Sigmoid colon (tissue), 7 donors: ENCODE results near the gene TENM3. TPM values are rescaled to one million over a fixed set of nuclear protein-coding genes. Genes with fewer than 3 reads are reported as not detected.

Experiments used
- DNase-seq: peaks from one replicate; pipeline ENCODE4 v3.0.0-alpha.2; 2019
- H3K27ac ChIP-seq, 4 donors: fragments of 200-600 bp; sonication (generic); one replicate each; pipeline ENCODE4 v1.5.1; 2016 to 2019; ENCODE audit warnings: mild to moderate bottlenecking in 1 of 4
- H3K27me3 ChIP-seq, 3 donors: fragments of 200-600 bp; sonication (generic); one replicate each; pipeline ENCODE4 v1.5.1; 2019; ENCODE audit warnings: mild to moderate bottlenecking in 1 of 3
- H3K36me3 ChIP-seq, 4 donors: fragments of 200-600 bp; sonication (generic); one replicate each; pipeline ENCODE4 v1.5.1; 2016 to 2019
- H3K4me1 ChIP-seq, 4 donors: fragments of 200-600 bp; sonication (generic); one replicate each; pipeline ENCODE4 v1.5.1; 2017 to 2019
- H3K4me3 ChIP-seq, 4 donors: fragments of 200-600 bp; sonication (generic); one replicate each; pipeline ENCODE4 v1.5.1; 2017 to 2019; ENCODE audit warnings: mild to moderate bottlenecking in 2 of 4, moderate library complexity in 1 of 4
- H3K9me3 ChIP-seq, 4 donors: fragments of 200-600 bp in 3 of 4; sonication (generic) in 3 of 4; one replicate each; pipeline versions ENCODE4 v1.5.1 to v1.6.1; 2013 to 2019
- CTCF ChIP-seq, 4 experiments: fragments of 450-650 bp in 3 of 4; fragments of 200-600 bp in 1 of 4; IDR thresholded peaks; one replicate each; pipeline ENCODE4 v1.5.1; 2016 to 2019; ENCODE audit warnings: antibody characterized with exemption in 4 of 4, mild to moderate bottlenecking in 3 of 4, moderate library complexity in 2 of 4
- EP300 ChIP-seq, 4 donors: sonication (generic); formaldehyde crosslinking; IDR thresholded peaks; one replicate each; pipeline ENCODE4 v1.6.1; 2017; ENCODE audit warnings: antibody characterized with exemption in 4 of 4
- POLR2A ChIP-seq, 2 donors: fragments of 450-650 bp; IDR thresholded peaks; one replicate each; pipeline ENCODE4 v1.6.1; 2016; ENCODE audit warnings: antibody characterized with exemption in 2 of 2, mild to moderate bottlenecking in 2 of 2, moderate library complexity in 2 of 2
- POLR2AphosphoS5 ChIP-seq, 4 donors: sonication (generic); formaldehyde crosslinking; IDR thresholded peaks; one replicate each; pipeline ENCODE4 v1.6.1; 2017; ENCODE audit warnings: antibody characterized with exemption in 4 of 4
- WGBS, 2 donors: extraction: QIAGEN DNeasy Blood & Tissue Kit; methylation state at CpG; one replicate each; pipeline ENCODE4 v1.1.7; 2013; 5-methylcytosine and 5-hydroxymethylcytosine counted together
- intact Hi-C: fragments of 100-400 bp; cut with DNase I; formaldehyde crosslinking; loops from one replicate; pipeline ENCODE4 v1.15.1; 2023
- polyA plus RNA-seq, 3 donors: library from polyadenylated mRNA; stranded (reverse); fragments of 200-250 nt; gene quantifications; one replicate each; pipeline ENCODE4 v1.2.3, GENCODE V29; 2013
- total RNA-seq, 4 donors: library from RNA; depleted of rRNA; stranded (reverse); fragments of >200 nt; gene quantifications; one replicate each; pipeline ENCODE4 v1.1.0, GENCODE V29; 2016
- donor health status: healthy with polysubstance abuse.
- donor health status: Bipolar disorder and iron deficiency.
- donor health status: healthy.

Gene TENM3
- total and polyA plus RNA-seq, 7 donors: 0.60 to 82.3 (median 37.8) TPM; not detected in 1

GRCh38 chr4:182216005-182216404, 27.2 kb upstream of the TENM3 start:
- no peaks in the 10 kb centered on the region for H3K36me3 ChIP-seq
- H3K27ac ChIP-seq: no peak overlapping the region
- H3K27me3 ChIP-seq: no peaks in the 10 kb centered on the region
- no peak overlapping the region for H3K4me3 ChIP-seq
- WGBS, 2 donors: 82 to 89% methylated on average over 5 of the region's 5 CpGs
- intact Hi-C loops: no loop called here
- no peaks in the 10 kb centered on the region for H3K4me1 ChIP-seq
- H3K9me3 ChIP-seq: no peaks in the 10 kb centered on the region
- no peak for DNase-seq
- TF ChIP-seq CTCF (IDR thresholded peaks at IDR 0.05): no peak
- no peak for TF ChIP-seq POLR2AphosphoS5 (IDR thresholded peaks at IDR 0.05)
- TF ChIP-seq POLR2A (IDR thresholded peaks at IDR 0.05): no peak
- no peak for TF ChIP-seq EP300 (IDR thresholded peaks at IDR 0.05)

- Histone ChIP-seq H3K9me3 (no peaks in the 10 kb centered on the region), H3K36me3 (no peaks in the 10 kb centered on the region), H3K27ac (no peak overlapping the region), H3K4me3 (no peak overlapping the region), H3K27me3 (no peaks in the 10 kb centered on the region), H3K4me1 (no peaks in the 10 kb centered on the region)
- 90 to 93% methylated on average over 6 of the region's 6 CpGs for WGBS, 2 donors
- intact Hi-C loops: no loop called here
- no peak for TF ChIP-seq POLR2A (IDR thresholded peaks at IDR 0.05)
- TF ChIP-seq CTCF (IDR thresholded peaks at IDR 0.05): no peak
- TF ChIP-seq POLR2AphosphoS5 (IDR thresholded peaks at IDR 0.05): no peak
- TF ChIP-seq EP300 (IDR thresholded peaks at IDR 0.05): no peak
- DNase-seq: no peak
Observed at GRCh38 chr4:182219411-182220056, 23.7 kb upstream of the TENM3 start.

- intact Hi-C loops: no loop called here
- Histone ChIP-seq H3K4me1 (no peaks in the 10 kb centered on the region), H3K27me3 (no peaks in the 10 kb centered on the region), H3K4me3 (no peak overlapping the region), H3K36me3 (no peaks in the 10 kb centered on the region), H3K9me3 (no peaks in the 10 kb centered on the region), H3K27ac (no peak overlapping the region)
- no peak for DNase-seq
- WGBS, 2 donors: 80 to 83% methylated on average over 5 of the region's 5 CpGs
- no peak for TF ChIP-seq POLR2A (IDR thresholded peaks at IDR 0.05)
- no peak for TF ChIP-seq POLR2AphosphoS5 (IDR thresholded peaks at IDR 0.05)
- no peak for TF ChIP-seq CTCF (IDR thresholded peaks at IDR 0.05)
- TF ChIP-seq EP300 (IDR thresholded peaks at IDR 0.05): no peak
Observed at GRCh38 chr4:182221987-182222386, 21.2 kb upstream of the TENM3 start.

GRCh38 chr4:182222766-182223165, 20.4 kb upstream of the TENM3 start:
- 52 to 68% methylated on average over 2 of the region's 2 CpGs for WGBS, 2 donors
- Histone ChIP-seq H3K27me3 (no peaks in the 10 kb centered on the region), H3K36me3 (no peaks in the 10 kb centered on the region), H3K27ac (no peak overlapping the region), H3K9me3 (no peaks in the 10 kb centered on the region), H3K4me3 (no peak overlapping the region), H3K4me1 (no peaks in the 10 kb centered on the region)
- no peak for DNase-seq
- no peak for TF ChIP-seq POLR2AphosphoS5 (IDR thresholded peaks at IDR 0.05)
- no peak for TF ChIP-seq EP300 (IDR thresholded peaks at IDR 0.05)
- no peak for TF ChIP-seq CTCF (IDR thresholded peaks at IDR 0.05)
- no peak for TF ChIP-seq POLR2A (IDR thresholded peaks at IDR 0.05)
- intact Hi-C loops: no loop called here

- WGBS, 2 donors: 84 to 87% methylated on average over 4 of the region's 4 CpGs
- Histone ChIP-seq H3K36me3 (no peaks in the 10 kb centered on the region), H3K9me3 (no peaks in the 10 kb centered on the region), H3K27ac (no peak overlapping the region), H3K4me1 (no peaks in the 10 kb centered on the region), H3K27me3 (no peaks in the 10 kb centered on the region), H3K4me3 (no peak overlapping the region)
- intact Hi-C loops: no loop called here
- TF ChIP-seq POLR2AphosphoS5 (IDR thresholded peaks at IDR 0.05) (no peak), CTCF (IDR thresholded peaks at IDR 0.05) (no peak), EP300 (IDR thresholded peaks at IDR 0.05) (no peak), POLR2A (IDR thresholded peaks at IDR 0.05) (no peak)
- no peak for DNase-seq
Observed at GRCh38 chr4:182223708-182224107, 19.5 kb upstream of the TENM3 start.
